Activated T-cell treated with anti-CD3 and anti-CD28 coated beads, Interleukin-2, amount 50 U/mL, for 1 hour (primary cell): ENCODE results near the gene THSD4.
A peak's percentile ranks its signal among the peaks of the same experiment; 100 is the strongest.
"Not testable (repeated sequence)": the region's sequence is repeated elsewhere in the genome, so short reads cannot be mapped to it uniquely, and the experiment has no call there.

Source experiments
- DNase-seq: peaks from one replicate; pipeline ENCODE4 v3.0.0-alpha.2; 2020

Gene THSD4

DNA sequence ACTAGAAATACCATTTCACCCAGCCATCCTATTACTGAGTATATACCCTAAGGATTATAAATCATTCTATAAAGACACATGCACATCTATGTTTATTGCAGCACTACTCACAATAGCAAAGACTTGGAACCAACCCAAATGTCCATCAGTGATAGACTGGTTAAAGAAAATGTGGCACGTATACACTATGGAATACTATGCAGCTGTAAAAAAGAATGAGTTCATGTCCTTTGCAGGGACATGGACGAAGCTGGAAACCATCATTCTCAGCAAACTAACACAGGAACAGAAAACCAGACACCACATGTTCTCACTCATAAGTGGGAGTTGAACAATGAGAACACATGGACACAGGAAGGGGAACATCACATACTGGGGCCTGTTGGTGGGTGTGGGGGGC is 324.2 kb downstream of the THSD4 start:
- DNase-seq = not testable (repeated sequence)

- no peak for DNase-seq
Observed at GRCh38 chr15:71440489-71441110, 325.3 kb downstream of the THSD4 start.

DNA sequence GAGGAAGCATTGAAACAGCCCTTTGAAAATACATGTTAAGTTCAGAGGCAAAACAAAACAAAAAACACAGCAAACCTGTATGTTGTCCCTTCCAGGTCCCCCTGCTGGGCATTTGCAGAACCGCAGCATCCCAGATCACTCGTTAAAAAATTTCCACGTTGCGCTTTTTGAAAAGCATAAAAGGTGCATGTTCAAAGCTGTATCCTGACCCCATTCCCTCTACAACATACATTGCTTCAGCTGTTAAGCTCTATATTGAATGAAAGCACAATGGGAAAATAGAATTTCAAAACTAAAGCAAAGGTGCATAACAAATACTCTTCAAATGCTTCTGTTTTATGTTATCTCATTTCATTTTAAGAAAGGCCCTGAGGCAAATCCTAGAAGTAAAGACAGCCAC is 328.3 kb downstream of the THSD4 start:
- DNase-seq = peak; percentile 32

DNA sequence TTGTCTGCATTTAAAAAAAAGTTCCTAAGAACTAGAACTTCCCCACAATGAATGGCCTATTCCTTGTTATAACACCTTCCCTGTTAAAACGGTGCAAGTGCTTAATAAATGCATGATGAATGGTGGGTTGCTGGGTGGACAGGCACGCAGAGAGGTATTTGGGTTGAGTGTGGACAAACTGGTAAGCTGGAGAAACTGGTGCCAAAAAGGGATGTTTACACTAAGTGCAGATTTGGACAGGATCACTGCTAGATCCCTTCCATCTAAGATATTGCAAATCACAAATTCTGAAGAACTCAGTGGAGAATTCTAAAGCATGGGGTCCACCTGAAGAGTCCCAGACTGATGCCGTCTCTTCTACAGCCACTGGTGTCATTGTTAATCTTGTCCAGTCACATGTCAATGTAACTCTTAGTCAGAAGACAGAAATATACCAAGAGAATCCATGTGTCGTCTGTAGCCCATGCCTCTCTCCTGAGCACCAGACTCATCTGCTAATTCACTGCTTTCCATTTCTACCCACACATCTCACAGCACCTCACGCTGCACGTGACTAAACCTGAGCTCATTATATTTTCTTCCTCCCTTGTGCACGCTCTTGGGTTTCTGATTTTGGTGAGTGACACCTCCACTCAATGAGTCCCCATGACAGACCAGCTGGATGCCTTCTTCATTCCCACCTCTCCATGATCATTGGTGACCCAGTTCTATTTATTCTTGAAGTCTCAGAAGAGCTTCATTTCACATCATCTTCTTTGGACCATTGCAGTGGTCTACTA is 328.9 kb downstream of the THSD4 start:
- DNase-seq = no peak

GRCh38 chr15:71444866-71445590 is 329.8 kb downstream of the THSD4 start:
- DNase-seq = no peak

DNA sequence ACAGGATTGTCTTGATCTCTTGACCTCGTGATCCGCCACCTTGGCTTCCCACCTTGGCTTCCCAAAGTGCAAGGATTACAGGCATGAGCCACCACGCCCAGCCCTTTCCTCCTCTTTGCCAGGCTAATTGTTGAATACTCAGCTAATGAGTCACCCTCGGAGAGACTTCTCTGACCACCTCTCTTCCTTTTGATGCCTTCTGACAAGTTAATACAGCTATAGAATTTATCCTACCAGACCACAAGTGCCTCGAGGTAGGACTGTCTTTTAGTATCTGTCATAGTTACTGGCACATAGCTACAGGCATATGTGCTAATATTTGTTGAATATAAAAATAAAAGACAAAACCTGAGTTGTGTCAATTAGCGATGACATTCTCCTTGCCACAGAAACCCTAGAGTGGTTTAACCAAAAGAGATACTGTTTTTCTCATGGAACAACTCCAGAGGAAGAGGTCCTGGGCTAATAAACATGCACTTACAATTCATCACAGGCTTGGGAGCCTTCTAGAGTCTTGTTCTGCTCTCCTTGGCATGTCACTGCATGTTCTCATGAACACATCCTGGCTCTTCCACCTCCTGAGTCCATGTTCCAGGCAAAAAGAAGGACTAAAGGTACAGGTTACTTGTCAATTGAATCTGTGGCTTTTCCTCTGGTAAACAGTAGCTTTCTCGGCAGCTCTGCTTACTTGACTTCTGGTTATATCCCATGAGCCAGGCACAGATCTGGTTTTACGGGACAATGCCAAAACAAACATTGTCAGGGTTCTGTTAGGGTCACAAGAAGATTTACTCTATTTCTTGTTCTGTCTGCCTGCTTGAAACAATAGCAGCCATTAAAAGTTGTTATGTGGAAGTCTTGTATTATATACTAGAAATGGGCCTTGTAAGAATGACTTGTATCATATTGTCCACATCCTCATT is 332.3 kb downstream of the THSD4 start:
- DNase-seq = no peak

GRCh38 chr15:71448688-71449114 is 333.4 kb downstream of the THSD4 start:
- DNase-seq = no peak

- no peak for DNase-seq
Observed at GRCh38 chr15:71449363-71449762, 334.1 kb downstream of the THSD4 start.

GRCh38 chr15:71449956-71450355 is 334.7 kb downstream of the THSD4 start:
- DNase-seq = no peak

- DNase-seq = no peak
Observed at GRCh38 chr15:71451130-71451529, 335.9 kb downstream of the THSD4 start.

DNA sequence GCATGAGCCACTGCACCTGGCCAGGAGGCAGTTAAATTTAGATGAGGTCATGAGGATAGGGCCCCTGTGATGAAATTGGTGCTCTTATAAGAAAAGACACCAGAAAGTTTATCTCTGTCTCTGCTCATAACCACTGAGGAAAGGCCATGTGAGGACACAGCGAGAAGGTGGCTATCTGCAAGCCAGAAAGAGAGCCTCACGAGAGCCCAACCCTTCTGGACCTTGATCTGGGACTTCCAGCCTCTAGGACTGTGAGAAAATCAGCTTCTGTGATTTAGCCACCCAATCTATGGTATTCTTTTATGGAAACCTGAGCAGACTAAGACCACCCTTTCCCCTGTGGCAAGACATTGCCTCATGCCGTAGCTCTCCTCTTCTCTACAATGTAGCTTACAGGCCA is 337.6 kb downstream of the THSD4 start:
- DNase-seq = no peak

GRCh38 chr15:71454462-71454996 is 339.3 kb downstream of the THSD4 start:
- no peak for DNase-seq

- no peak for DNase-seq
Observed at GRCh38 chr15:71455107-71455506, 339.8 kb downstream of the THSD4 start.

DNA sequence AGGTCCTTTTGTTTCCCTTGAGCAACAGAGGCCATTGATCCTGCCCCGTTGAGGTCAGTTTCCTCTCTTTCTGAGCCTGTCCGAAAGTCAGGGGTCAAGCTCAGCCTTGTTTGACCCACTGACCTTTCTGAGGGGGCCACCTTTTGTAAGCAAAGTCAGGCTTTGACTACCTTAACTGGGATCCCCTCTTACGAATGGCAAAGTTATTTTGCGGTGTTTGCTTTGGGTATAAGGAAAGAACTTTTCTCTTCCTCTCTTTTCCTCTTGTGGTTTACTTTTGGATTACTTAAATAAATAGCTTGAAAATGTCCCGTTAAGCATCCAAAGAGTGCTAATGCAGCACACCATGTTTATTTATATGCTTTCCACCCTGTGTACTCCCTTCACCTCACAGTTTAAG is 340.6 kb downstream of the THSD4 start:
- DNase-seq = no peak

GRCh38 chr15:71456362-71456761 is 341.1 kb downstream of the THSD4 start:
- no peak for DNase-seq

GRCh38 chr15:71456811-71457210 is 341.5 kb downstream of the THSD4 start:
- DNase-seq = no peak

GRCh38 chr15:71458089-71458660 is 342.9 kb downstream of the THSD4 start:
- no peak for DNase-seq

- DNase-seq = no peak
Observed at GRCh38 chr15:71461748-71462147, 346.5 kb downstream of the THSD4 start.

GRCh38 chr15:71462638-71463037 is 347.4 kb downstream of the THSD4 start:
- no peak for DNase-seq

- no peak for DNase-seq
Observed at GRCh38 chr15:71463156-71463665, 347.9 kb downstream of the THSD4 start.

DNA sequence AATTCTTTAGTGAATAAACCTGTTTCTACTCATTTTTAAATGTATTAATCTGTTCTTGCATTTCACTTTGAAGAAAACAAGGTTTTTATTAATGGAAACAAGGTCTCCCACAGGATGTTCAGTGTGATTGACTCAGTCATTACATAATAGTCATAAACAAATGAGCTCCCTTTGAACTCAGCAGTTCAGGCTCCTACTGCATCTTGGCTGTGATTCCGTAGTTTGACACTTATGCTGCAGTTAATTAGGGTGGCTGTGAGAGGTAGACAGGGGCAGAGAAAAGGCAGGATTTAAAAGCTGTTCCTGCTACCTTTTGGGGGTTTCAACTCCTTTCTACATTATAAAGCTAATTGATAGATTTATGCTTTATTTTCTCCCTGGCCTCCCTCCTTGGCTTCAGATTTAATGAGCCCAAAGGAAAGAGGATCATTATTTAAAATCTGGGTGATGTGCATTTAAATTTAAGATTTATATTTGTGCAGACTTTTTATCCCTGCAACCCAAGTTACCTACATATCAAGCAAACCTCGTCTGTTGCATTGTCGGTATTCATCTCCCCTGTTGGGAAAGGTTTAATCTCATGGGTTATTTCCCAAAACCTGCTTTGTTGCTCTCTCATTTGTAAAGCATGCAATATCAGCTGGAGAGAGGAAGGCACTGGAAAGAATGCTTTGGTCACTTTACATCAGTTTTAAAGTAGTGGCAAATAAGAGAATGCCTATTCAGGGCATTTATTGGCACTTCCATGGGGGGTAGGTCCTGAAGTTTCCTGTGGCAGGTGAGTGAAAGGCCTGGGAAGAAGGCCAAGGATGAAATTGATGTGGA is 350.1 kb downstream of the THSD4 start:
- DNase-seq = no peak
